Left hindlimb (tissue), 1 donor: ENCODE data around the gene DOCK9.

Experiments used
- DNase-seq: peaks from one replicate; pipeline ENCODE4 v3.0.0-alpha.2; 2018

The DOCK9 gene

DNA sequence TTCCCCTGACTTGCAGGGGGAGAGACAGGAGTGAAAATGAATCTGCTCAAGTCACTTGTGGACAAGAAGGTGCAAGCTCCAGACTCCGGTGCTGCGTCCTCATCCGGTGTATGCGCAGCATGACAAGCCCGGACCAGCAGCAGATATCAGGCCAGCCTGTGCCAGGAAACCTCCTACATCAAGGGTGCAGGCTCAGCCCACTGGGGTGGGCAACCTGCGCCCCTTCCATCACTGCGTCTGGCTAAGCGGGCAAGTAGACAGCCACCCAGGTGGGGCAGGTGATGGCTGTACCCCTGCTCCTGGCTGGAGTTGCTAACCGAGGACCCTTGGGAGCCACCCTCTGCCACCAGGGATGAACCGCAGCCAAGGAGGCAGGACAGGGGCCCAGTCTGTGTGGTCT is 192.5 kb downstream of the DOCK9 start:
- DNase-seq, result no peak

DNA sequence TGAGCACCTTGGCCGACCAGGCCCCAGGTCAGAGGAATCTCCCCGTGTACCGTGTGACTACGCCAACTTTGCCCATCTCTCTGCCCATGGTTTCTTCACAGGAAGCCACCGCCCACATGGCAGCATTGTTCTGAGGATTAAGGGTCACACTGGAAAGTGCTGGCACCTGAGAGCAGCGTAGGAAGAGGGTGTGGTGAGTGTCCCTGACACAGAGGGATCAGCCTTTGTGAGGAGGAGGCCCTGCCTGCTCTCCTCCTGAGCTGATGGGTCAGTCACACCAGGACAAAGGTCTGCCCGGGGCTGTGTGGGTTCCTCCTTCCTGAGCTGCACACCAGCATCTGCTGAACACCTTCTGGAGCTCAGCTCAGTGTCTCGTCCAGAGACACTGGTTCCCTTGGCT is 193.2 kb downstream of the DOCK9 start:
- no peak for DNase-seq

DNA sequence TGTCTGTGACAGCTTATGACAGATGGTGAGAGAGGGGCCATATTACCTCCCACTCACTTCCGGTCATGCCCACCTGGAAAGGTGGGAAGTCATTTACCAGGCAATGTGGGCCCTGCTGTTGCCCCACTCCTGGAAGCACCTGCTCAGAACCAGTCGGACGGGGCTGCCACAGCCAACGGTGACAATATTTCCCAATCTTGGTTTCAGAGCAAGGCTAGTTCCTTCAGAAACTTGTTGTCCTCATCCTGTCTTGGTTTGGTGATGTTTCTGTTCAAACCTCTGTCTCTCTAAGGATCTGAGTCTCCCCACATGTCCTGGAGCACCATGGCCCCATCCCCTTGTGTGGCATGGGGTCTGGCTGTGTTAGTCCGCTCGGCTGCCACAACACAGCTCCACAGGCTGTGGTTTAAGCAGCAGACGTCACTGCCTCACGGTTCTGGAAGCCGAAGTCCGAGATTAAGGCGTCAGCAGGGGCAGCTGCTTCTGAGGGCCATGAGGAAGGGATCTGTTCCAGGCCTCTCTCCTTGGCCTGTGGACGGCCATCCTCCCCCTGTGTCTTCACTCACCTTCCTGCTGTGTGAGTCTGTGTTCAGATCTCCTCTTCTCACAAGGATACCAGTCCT is 193.9 kb downstream of the DOCK9 start:
- DNase-seq, result no peak

DNA sequence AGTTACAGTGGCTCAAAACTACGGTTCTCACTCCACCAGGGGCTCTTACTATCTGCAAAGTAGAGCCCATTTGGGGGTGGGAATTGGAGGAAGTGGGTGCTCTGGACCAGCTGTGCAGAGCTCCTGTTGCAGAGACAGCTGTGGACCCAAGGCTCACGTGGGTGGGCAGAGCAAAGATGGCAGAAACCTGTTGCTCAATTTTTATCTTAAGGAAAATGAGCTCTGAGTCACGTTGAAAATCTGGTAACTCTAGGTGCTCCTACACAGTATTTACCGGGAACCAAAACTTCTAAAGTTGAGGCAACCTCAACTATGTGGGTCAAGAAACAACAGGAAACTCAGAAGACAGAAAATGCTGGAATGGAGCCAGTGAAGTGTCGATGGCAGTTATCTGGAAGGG is 195.2 kb downstream of the DOCK9 start:
- DNase-seq, result no peak

DNA sequence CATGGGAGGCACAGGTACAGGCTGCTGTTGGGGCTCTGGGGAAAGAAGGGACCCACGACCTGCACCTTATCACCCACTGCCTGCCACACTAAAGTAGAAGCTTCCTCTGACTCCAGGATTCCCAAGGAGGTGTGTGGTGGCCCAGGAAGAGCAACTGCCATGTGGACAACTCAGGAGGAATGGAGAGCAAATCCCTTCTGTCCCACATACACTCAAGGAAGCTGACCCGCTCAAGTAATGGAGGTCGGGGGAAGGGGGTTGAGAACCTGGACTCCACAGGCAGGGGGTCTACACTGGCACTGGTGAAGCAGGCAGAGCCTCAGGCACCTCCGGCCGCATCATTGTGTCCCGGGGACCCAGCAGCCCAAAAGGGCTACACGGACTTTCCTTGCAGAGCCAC is 196.0 kb downstream of the DOCK9 start:
- no peak for DNase-seq

DNA sequence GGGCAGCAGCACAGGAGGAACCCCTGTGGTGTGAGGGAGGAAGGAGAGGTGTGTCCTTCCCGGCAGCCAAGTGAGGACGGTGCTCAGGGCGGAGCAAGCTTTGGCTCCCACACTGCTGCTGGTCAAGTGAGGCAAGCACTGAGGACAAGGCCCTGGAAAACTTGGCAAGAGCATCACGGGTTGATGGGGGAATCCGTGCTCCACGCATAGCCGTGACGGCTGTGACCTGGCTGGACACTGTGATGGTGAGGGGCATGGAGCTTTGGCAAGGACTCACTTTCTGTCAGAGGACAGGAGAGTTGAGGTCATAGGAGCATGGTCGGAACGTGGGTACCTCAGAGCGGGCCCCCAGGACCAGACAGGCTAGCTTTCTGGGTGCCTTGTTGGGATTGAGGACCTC is 196.4 kb downstream of the DOCK9 start:
- no peak for DNase-seq

DNA sequence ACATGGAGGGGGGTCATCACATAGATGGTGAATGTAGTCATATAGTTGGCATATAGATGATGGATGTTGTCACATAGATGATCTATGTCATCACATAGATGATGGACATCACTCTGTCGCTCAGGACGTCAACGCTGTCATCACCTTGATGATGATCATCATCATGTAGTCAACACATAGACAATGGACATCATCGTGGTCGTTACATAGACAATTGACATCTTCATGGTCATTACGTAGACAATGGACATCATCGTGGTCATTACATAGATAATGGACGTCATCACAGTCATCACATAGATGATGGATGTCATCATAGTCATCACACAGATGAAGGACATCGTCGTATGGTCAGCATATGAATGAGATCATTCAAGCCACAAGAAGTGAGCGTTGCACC is 196.8 kb downstream of the DOCK9 start:
- no peak for DNase-seq

DNA sequence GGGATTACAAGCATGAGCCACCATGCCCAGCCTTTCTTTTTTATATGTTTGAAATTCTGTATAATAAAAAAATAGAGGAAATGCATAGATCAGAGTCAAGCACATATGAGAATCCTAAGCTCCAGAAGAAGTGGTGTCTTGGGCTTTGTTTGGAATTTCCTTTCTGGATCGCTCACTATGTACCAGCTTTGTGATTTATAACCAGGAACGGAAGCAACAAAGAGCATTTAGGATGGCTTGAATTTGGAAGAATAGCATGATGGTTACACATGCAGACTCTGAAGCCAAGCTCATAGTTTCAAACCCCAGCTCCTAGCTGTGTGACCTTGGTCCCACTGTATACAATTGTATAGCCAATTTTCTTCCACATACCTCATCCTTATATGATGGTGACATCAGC is 197.4 kb downstream of the DOCK9 start:
- no peak for DNase-seq

DNA sequence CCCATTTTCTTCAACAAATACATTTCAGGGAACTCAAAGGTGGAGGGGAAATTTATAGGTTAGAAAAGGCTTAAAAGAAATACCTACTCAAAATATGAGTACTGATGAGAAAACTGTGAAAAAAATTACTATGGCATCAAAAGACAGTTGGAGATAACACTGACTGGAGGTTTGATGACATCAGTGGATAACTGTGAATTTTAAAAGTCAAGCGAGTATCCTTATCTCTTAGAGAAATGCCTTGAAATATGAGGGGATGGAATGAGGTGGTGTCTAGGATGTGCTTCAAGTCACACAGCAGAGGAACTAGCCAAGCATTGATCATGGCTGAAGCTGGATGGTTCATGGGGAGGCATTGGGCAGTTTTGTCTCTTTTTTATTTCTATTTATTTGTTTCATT is 198.2 kb downstream of the DOCK9 start:
- no peak for DNase-seq

DNA sequence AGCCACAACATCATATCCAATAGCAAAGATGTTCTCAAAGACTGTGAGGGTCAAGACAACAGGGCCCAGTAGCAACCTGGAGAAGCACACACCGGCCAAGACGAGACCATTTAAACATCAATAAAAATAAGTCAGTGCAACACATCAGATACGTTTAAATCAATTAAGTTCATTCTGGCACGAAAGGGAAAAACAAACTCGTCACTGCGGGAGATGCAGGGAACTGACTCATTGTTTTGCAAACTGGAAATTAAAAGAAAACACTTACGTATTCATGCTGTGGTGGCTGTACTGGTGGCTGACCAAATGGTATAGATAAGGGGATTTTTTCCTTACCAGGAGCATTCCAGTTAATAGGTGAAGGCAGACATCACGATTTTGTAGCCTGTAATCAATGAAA is 199.1 kb downstream of the DOCK9 start:
- no peak for DNase-seq

DNA sequence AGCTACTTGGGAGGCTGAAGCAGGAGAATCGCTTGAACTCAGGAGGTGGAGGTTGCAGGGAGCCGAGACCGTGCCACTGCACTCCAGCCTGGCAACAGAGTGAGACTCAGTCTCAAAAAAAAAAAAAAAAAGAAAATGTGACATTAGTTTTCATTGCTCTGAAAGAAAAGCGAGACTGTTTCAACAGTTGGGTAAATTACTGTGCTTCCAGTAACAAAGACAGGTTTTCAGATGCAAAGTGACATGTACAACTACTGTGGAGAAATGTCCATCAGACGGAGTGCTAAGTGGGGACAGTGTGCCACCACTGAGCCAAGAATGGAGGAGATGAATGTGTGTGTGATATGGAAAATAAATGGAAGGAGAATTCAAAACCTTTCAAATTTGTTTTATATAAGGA is 201.2 kb downstream of the DOCK9 start:
- DNase-seq, result no peak

DNA sequence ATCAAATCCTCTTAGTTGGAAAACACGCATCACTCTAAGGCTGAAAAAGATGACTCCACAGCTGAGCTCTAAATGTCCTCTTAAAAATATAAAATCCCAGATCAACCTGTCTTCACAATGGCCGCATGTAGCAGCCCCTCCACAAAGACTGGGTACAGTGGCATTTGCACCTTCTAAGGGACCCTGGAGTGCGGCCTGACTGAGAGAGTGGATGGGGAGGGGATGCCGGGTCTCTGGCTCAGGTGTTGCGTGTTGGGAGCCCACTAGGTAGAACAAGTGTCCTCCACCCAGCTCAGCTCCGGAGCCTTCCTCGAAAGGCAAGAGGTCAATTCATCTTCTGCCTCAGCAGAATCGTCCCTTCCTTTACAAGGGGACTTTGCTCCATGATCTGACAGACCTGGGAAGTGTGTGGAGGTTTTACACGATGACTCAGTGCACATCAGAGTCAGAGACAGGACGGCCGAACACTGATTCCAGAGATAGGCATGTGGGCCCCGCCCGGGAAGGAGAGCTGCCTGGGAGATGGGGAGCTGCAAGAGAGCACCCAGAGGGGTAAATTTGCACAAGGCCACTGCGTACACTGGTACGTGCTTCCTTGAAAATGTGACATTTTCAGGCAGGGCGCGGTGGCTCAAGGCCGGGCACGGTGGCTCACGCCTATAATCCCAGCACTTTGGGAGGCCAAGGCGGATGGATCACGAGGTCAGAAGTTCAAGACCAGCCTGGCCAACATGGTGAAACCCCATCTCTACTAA is 201.8 kb downstream of the DOCK9 start:
- no peak for DNase-seq

DNA sequence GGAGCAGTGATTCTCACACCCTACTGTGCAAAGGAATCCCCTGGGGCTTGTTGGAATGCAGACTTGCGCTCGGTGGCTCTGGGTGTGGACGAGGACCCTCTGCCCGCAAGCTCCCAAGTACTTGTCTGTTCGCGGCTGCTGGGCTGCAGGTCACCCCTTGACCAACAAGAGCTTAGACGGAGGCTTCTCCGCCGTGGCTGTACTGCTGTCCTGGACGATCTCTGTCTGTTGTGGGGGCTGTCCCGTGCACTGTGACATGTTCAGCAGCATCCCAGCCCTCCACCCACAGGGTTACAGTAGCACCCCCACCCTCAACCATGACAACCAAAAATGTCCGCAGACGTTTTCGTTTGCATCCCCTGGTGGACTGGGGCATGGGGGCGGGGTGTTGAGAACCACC is 202.5 kb downstream of the DOCK9 start:
- DNase-seq, result no peak

DNA sequence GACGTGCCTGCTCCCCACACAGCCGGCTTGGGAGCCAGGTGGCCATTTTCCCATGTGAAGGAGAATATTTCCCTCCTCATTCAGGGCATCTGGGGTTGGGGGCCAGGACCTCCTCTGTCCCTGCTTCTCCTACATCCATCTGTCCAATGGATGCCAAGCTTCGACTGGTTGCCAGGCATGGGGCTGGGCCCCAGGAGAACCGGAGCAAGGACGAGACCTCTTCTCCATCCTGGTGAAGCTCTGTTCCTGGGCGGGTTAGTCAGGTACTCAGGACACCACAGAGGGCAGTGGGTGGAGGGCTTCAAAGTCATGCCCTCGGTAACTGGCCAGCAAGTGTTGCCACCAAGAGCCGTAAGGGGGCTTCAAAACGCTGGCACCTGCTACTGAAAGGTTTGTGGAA is 203.1 kb downstream of the DOCK9 start:
- DNase-seq, result no peak

DNA sequence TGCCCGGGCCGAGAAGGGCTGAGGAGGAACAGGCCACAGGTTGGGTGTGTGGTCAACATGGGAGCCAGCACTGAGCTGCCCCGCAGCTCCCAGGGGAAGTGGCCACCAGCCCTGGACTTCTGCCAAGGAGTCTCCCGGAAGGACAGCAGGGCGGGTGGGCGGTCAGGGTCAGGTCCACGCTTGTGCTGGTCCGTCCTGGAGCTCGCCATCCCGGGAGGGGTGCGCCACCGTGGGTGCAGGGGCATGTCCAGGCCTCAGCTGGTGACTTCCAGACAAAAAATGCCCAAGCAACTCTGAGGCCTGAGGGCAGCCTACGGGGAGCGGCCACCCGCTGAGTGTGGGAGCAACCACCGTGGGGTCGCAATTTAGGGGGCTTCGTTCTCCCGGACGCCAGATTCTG is 203.9 kb downstream of the DOCK9 start:
- no peak for DNase-seq

DNA sequence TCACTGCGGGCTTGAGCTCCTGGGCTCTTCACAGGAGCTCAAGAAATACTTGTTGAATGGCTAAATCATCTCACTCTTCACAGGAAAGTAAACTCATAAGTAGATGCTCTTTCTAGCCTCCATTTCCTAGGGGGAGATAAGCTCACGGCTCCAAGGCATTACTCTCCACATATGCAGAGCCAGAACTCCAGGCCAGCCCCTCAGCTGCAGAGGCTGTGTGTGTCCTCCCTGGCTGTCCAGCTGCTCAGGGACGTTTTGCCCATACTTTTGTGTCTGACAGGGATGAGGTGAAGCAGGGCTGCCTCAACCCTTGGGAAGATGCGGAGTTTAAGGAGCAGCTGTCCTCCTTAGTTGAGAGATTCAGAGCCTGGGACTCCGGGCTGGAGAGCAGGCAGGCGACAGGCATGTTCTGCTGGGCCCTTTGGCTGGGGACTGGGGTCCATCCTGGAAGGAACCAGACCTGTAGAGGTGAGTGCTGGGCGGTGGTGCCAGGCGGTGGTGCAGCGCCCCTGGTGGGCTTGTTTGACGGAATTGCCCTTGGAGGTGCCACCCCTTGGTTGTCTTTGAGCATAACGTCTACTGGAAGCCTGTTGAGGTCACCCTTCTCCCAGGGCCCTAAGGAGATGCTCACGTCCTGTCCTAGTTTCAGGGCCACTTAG is 204.9 kb downstream of the DOCK9 start:
- DNase-seq, result no peak

DNA sequence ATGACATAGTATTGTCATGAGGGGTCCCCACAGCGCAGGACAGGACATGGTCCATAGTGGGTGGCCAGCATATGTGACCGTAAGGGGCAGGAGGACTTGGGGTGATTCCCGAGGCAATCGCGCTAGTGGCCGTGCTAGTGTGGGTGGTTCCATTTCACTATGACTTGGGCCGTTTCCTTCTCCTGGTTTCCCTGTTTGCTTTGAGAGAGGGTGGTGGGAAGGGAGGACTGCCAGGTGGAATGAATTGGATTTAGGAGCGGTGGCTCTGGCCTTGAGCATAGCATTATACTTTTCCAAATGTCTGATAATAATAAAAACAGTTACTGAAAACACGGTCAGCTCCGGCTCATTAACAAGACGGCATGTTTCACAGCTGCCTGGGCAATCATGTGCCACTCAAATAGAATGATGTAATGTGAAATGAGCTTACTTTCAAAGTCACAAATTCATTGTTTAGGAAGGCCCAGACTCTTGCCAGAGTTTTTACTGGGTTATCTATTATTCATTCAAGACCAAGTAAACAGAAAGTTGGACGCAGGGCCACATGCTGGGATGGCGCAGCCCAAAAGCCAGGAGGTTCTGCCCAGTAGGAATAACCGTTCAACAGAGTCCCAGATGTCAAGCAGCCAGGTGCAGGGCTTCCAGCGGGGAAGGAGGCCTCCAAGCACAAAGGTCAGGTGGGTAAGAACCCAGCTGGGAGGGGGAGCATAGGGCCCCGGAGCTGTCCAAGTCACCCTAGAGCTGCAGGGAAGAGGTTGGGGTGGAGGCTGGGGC is 205.8 kb downstream of the DOCK9 start:
- no peak for DNase-seq

DNA sequence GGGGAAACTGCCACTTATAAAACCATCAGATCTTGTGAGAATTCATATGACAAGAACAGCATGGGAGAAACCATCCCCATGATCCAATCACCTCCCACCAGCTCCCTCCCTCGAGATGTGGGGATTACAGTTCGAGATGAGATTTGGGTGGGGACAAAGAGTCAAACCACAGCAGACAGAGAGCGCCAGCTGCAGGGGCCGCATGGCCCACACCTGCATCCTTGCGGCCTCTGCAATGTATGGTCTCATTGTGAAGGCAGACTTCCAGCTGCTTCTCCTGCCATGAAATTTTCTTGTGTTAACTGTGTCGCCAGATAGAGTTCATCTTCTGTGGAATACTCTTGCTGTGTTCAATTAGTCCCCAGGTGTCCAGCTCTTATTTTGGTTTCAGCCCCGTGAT is 208.1 kb downstream of the DOCK9 start:
- no peak for DNase-seq

DNA sequence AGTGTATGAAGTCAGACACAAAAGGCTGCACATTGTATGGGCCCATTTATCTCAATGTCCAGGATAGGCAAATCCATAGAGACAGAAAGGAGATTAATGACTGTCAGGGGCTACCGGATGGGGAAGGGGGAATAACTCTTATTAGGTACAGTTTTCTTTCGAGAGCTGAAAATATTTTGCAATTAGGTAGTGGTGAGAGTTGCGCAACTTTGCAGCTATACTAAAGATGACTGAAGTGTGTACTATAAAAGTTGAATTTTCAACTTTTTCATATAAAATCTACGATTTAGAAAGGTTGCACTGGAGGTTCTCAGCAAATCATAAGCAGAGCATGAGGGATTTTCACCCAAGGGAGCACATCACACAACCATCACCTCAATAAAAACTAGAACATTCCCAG is 209.3 kb downstream of the DOCK9 start:
- no peak for DNase-seq

DNA sequence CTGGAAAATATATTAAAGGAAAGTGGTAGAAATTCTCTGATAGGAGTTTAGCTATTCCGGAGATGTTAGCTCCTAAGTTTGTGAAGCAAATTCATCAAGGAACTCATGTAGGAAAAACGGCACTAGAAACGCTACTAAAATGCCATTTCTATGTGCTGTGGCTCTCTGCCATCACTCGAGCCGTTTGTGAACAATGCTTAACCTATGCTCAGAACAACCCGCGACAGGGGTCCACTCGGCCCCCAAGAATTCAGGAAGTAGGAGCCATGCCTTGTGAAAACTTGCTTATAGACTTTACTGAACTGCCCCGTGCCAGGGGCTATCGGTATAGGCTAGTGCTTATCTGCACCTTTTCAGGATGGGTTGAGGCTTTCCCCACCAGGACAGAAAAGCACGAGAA is 211.2 kb downstream of the DOCK9 start:
- no peak for DNase-seq

DNA sequence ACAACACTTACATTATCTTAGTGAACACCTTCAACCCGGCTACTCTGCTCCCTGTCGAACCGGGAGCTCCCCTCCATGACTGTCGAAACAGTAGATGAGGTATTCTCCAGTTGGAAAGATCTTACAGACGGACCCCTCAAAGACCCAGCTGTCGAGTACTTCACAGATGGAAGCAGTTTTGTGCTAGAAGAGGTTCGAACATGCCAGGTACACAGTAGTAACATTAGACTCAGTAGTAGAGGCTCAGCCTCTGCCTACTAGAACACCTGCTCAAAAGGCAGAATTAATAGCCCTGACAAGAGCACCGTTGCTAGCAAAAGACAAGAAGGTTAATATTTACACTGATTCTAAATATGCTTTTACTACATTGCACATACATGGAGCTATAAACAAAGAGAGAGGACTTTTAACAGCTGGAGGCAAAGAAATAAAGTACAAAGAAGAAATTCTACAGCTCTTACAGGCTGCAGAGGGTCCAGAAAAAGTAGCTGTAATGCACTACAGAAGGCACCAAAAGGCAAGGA is 211.8 kb downstream of the DOCK9 start:
- no peak for DNase-seq

DNA sequence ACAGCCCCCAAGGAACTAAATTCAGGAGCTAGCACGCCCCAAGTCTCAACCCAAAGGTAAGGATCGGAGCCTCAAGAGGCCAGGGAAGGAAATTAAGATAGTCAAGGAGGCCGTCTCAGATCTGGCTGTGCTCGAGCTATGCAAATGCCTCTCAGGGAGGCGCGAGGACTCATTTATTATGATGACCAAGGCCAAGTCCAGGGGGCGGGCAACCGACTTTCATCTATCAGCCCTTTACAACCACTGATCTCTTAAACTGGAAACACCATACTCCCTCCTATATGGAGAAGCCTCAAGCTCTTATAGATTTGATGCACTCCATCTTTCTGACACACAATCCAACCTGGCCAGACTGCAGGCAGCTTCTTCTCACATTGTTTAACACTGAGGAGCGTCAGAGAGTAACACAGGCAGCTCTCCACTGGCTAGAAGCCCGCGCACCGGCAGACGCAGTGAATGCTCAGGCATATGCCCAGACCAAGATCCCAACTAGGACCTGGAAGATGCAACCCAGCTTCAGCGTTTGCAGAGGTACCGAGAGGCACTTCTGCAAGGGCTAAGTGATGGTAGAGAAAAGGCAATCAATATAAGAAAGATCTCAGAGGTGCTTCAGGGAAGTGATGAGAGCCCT is 215.8 kb downstream of the DOCK9 start:
- DNase-seq, result no peak
